AG04449 (cell line): ENCODE results near the gene ITPR2.

Experiments used
- CTCF ChIA-PET: fragments of 350-600 bp; formaldehyde crosslinking; extraction: SDS; loops from one replicate; lab custom pipeline; 2021; ENCODE audit warnings: antibody characterized with exemption; lab: Yijun Ruan, JAX
- POLR2A ChIA-PET: fragments of 400-600, 350-600 bp; formaldehyde crosslinking; extraction: SDS; loops from one replicate; lab custom pipeline; 2020; ENCODE audit warnings: antibody characterized with exemption, inconsistent platforms; lab: Yijun Ruan, JAX
- DNase-seq: peaks from one replicate; pipeline ENCODE4 v3.0.0-alpha.2; 2010; ENCODE audit warnings: low read depth, low spot score
- H3K4me3 ChIP-seq: 2 replicates; pipeline ENCODE4 v1.5.1; 2011; ENCODE audit warnings: low read depth, mild to moderate bottlenecking, control low read depth, low read length
- CTCF ChIP-seq: IDR thresholded peaks from one replicate; pipeline ENCODE4 v1.5.1; 2011; ENCODE audit warnings: mild to moderate bottlenecking, moderate library complexity, low read length, control low read depth, inconsistent platforms; ENCODE audit not compliant: insufficient read depth; ENCODE audit errors: missing control alignments

ITPR2 gene

GRCh38 chr12:26546535-26547314 is 286.3 kb downstream of the ITPR2 start:
- no peak for TF ChIP-seq CTCF
- no peak for DNase-seq
- no peak overlapping the region for H3K4me3 ChIP-seq
- ChIA-PET POLR2A (no interaction called here), CTCF (no interaction called here)

GRCh38 chr12:26539131-26539530 is 293.9 kb downstream of the ITPR2 start:
- no peak for DNase-seq
- CTCF ChIA-PET: no interaction called here
- H3K4me3 ChIP-seq: no peak overlapping the region
- POLR2A ChIA-PET: no interaction called here
- no peak for TF ChIP-seq CTCF

GRCh38 chr12:26537651-26538050 is 295.3 kb downstream of the ITPR2 start:
- DNase-seq: no peak
- H3K4me3 ChIP-seq: no peak overlapping the region
- ChIA-PET POLR2A (no interaction called here), CTCF (no interaction called here)
- no peak for TF ChIP-seq CTCF

- CTCF ChIA-PET: no interaction called here
- TF ChIP-seq CTCF: no peak
- no peak for DNase-seq
- POLR2A ChIA-PET: no interaction called here
- H3K4me3 ChIP-seq: no peak overlapping the region
These were observed 295.9 kb downstream of the ITPR2 start for GRCh38 chr12:26537126-26537525.

- POLR2A ChIA-PET: interaction anchor here (0.7 kb wide), 1 partner anchor 1473 kb away, joined by 3 read pairs; no protein-coding TSS in a partner anchor
- CTCF ChIA-PET: interaction anchor here (0.8 to 1.3 kb wide), 2 partner anchors 13 to 32 kb away, joined by 3 read pairs; no protein-coding TSS in a partner anchor
- no peak overlapping the region for H3K4me3 ChIP-seq
- no peak for TF ChIP-seq CTCF
- DNase-seq: no peak
These were observed 297.2 kb downstream of the ITPR2 start for GRCh38 chr12:26535826-26536225.

GRCh38 chr12:26534071-26534470 is 298.9 kb downstream of the ITPR2 start:
- no peak overlapping the region for H3K4me3 ChIP-seq
- POLR2A ChIA-PET: no interaction called here
- no peak for TF ChIP-seq CTCF
- DNase-seq: no peak
- CTCF ChIA-PET: no interaction called here
